H9 (cell line): ENCODE measurements around the gene KIF26B. TPM values are rescaled to one million over a fixed set of nuclear protein-coding genes. Genes with fewer than 3 reads are reported as not detected.

Experiments
- DNase-seq: peaks from one replicate; pipeline ENCODE4 v3.0.0-alpha.2; 2017
- H2AFZ ChIP-seq: one replicate; pipeline ENCODE4 v1.6.1; 2013; ENCODE audit warnings: mild to moderate bottlenecking, low read length, control low read depth, moderate library complexity
- H2AK5ac ChIP-seq: 2 replicates; pipeline ENCODE4 v1.6.1; 2013; ENCODE audit warnings: low read length, control low read depth, mixed read lengths; ENCODE audit not compliant: insufficient read length
- H2BK120ac ChIP-seq: one replicate; pipeline ENCODE4 v1.6.1; 2013; ENCODE audit warnings: low read depth, mild to moderate bottlenecking, low read length, control low read depth, inconsistent platforms; ENCODE audit not compliant: poor library complexity, severe bottlenecking
- H2BK12ac ChIP-seq: 2 replicates; pipeline ENCODE4 v1.6.1; 2013; ENCODE audit warnings: low read length, control low read depth, mixed read lengths, low read depth; ENCODE audit not compliant: insufficient read length
- H2BK15ac ChIP-seq: 2 replicates; pipeline ENCODE4 v1.6.1; 2013; ENCODE audit warnings: low read depth, low read length, control low read depth
- H2BK20ac ChIP-seq: one replicate; pipeline ENCODE4 v1.6.1; 2013; ENCODE audit warnings: low read depth, mild to moderate bottlenecking, low read length, control low read depth, inconsistent platforms; ENCODE audit not compliant: poor library complexity, severe bottlenecking
- H2BK5ac ChIP-seq: 2 replicates; pipeline ENCODE4 v1.6.1; 2013; ENCODE audit warnings: low read length, control low read depth, mixed read lengths; ENCODE audit not compliant: insufficient read length
- H3K14ac ChIP-seq: 2 replicates; pipeline ENCODE4 v1.6.1; 2013; ENCODE audit warnings: low read length, control low read depth; ENCODE audit not compliant: insufficient read depth
- H3K18ac ChIP-seq: 2 replicates; pipeline ENCODE4 v1.6.1; 2013; ENCODE audit warnings: low read depth, mild to moderate bottlenecking, mixed read lengths, low read length, control low read depth; ENCODE audit not compliant: insufficient read length
- H3K23ac ChIP-seq: 2 replicates; pipeline ENCODE4 v1.6.1; 2013; ENCODE audit warnings: low read length, control low read depth, mixed read lengths, low read depth; ENCODE audit not compliant: insufficient read length
- H3K23me2 ChIP-seq: 2 replicates; pipeline ENCODE4 v1.6.1; 2013; ENCODE audit warnings: low read depth, mild to moderate bottlenecking, mixed read lengths, low read length, control low read depth; ENCODE audit not compliant: insufficient read length, poor library complexity, severe bottlenecking
- H3K27ac ChIP-seq: 2 replicates; pipeline ENCODE4 v1.5.1; 2013; ENCODE audit warnings: low read length, control low read depth, mixed read lengths, low read depth; ENCODE audit not compliant: insufficient read length
- H3K27me3 ChIP-seq: 2 replicates; pipeline ENCODE4 v1.6.1; 2013; ENCODE audit warnings: low read length, control low read depth, inconsistent platforms; ENCODE audit not compliant: insufficient read depth
- H3K4ac ChIP-seq: 2 replicates; pipeline ENCODE4 v1.6.1; 2013; ENCODE audit warnings: low read depth, mild to moderate bottlenecking, control low read depth, inconsistent platforms, low read length, moderate library complexity
- H3K4me1 ChIP-seq: 2 replicates; pipeline ENCODE4 v1.6.1; 2013; ENCODE audit warnings: low read length, control low read depth, inconsistent platforms; ENCODE audit not compliant: insufficient read depth
- H3K4me2 ChIP-seq: 2 replicates; pipeline ENCODE4 v1.6.1; 2013; ENCODE audit warnings: low read length, control low read depth, mixed read lengths; ENCODE audit not compliant: insufficient read length, insufficient read depth
- H3K56ac ChIP-seq: 2 replicates; pipeline ENCODE4 v1.6.1; 2013; ENCODE audit warnings: low read depth, mild to moderate bottlenecking, mixed read lengths, low read length, control low read depth; ENCODE audit not compliant: insufficient read length
- H3K79me1 ChIP-seq: 2 replicates; pipeline ENCODE4 v1.6.1; 2013; ENCODE audit warnings: low read depth, mild to moderate bottlenecking, moderate library complexity, low read length, control low read depth, inconsistent platforms; ENCODE audit not compliant: insufficient read depth, poor library complexity, severe bottlenecking
- H3K79me2 ChIP-seq: 2 replicates; pipeline ENCODE4 v1.6.1; 2013; ENCODE audit warnings: low read length, control low read depth, inconsistent platforms; ENCODE audit not compliant: insufficient read depth
- H3K9ac ChIP-seq: 2 replicates; pipeline ENCODE4 v1.6.1; 2013; ENCODE audit warnings: low read length, control low read depth, mixed read lengths; ENCODE audit not compliant: insufficient read length; ENCODE audit errors: extremely low read depth
- H3K9me3 ChIP-seq: one replicate; pipeline ENCODE4 v1.6.1; 2013; ENCODE audit warnings: low read depth, low read length, inconsistent platforms; ENCODE audit not compliant: control insufficient read depth
- H3T11ph ChIP-seq: one replicate; pipeline ENCODE4 v1.6.1; 2013; ENCODE audit warnings: mild to moderate bottlenecking, low read length, control low read depth, inconsistent platforms
- H4K20me1 ChIP-seq: one replicate; pipeline ENCODE4 v1.6.1; 2013; ENCODE audit not compliant: control insufficient read depth, insufficient read length, insufficient read depth
- H4K5ac ChIP-seq: 2 replicates; pipeline ENCODE4 v1.6.1; 2013; ENCODE audit warnings: low read depth, mild to moderate bottlenecking, mixed read lengths, low read length, control low read depth; ENCODE audit not compliant: insufficient read length
- H4K8ac ChIP-seq: replicated peaks from 2 replicates; pipeline ENCODE4 v1.6.1; 2013; ENCODE audit warnings: low read length, control low read depth, mixed read lengths, low read depth; ENCODE audit not compliant: insufficient read length
- H4K91ac ChIP-seq: 2 replicates; pipeline ENCODE4 v1.6.1; 2013; ENCODE audit warnings: low read depth, mild to moderate bottlenecking, moderate library complexity, mixed read lengths, low read length, control low read depth; ENCODE audit not compliant: insufficient read length
- H3K27ac Mint-ChIP-seq, 3 experiments: 2 replicates in 2 of 3; 3 replicates in 1 of 3; pipeline ENCODE4 v1.8.0; 2020 to 2021; ENCODE audit warnings: mixed read lengths in 3 of 3, mild to moderate bottlenecking in 1 of 3, moderate library complexity in 1 of 3
- H3K27me3 Mint-ChIP-seq: 2 replicates; pipeline ENCODE4 v1.8.0; 2021; ENCODE audit warnings: low read depth, mild to moderate bottlenecking, moderate library complexity, mixed read lengths
- H3K36me3 Mint-ChIP-seq, 3 experiments: 2 replicates in 2 of 3; 3 replicates in 1 of 3; pipeline ENCODE4 v1.8.0; 2020 to 2021; ENCODE audit warnings: low read depth in 3 of 3, mixed read lengths in 3 of 3; ENCODE audit not compliant: insufficient read depth in 1 of 3
- H3K4me1 Mint-ChIP-seq, 2 experiments: 2 replicates each; pipeline ENCODE4 v1.8.0; 2020; ENCODE audit warnings: mixed read lengths in 2 of 2
- H3K4me3 Mint-ChIP-seq, 2 experiments: 2 replicates in 1 of 2; 3 replicates in 1 of 2; pipeline ENCODE4 v1.8.0; 2020 to 2021; ENCODE audit warnings: mild to moderate bottlenecking in 2 of 2, mixed read lengths in 2 of 2, moderate library complexity in 1 of 2
- H3K9me3 Mint-ChIP-seq, 2 experiments: 2 replicates in 1 of 2; 3 replicates in 1 of 2; pipeline ENCODE4 v1.8.0; 2020; ENCODE audit warnings: mild to moderate bottlenecking in 2 of 2, mixed read lengths in 2 of 2, moderate library complexity in 1 of 2
- CTCF ChIP-seq: fragments of 200-600 bp; sonication (generic); conservative IDR thresholded peaks from 3 replicates; pipeline ENCODE4 v1.8.0; 2021; ENCODE audit warnings: antibody characterized with exemption, mild to moderate bottlenecking
- WGBS: extraction: QIAGEN DNeasy Blood & Tissue Kit; methylation state at CpG from one replicate; pipeline ENCODE4 v1.1.7; 2013; ENCODE audit warnings: missing lambda C conversion rate, low lambda C conversion rate, mixed read lengths; ENCODE audit not compliant: insufficient read length; ENCODE audit errors: extremely low coverage; 5-methylcytosine and 5-hydroxymethylcytosine counted together
- total RNA-seq: library from RNA; stranded (reverse); gene quantifications from 2 replicates; pipeline ENCODE4 v1.2.1, GENCODE V29; 2021

Gene KIF26B
- total RNA-seq, 1 experiment from 2014 or later: 0.13 TPM

GRCh38 chr1:245698860-245699259 lies 544.1 kb downstream of the KIF26B start:
- no peak for TF ChIP-seq CTCF
- no peaks in the 10 kb centered on the region for H4K20me1 ChIP-seq
- H4K5ac ChIP-seq: no peak overlapping the region
- WGBS: no CpG with 5 or more reads among the region's 16 CpGs
- H4K91ac ChIP-seq: no peak overlapping the region
- H3K27ac ChIP-seq: no peak overlapping the region
- Mint-ChIP-seq H3K9me3 (no peaks in the 10 kb centered on the region; a peak in 1 of 5 replicates), H3K4me3 (no peak overlapping the region; a peak in 2 of 5 replicates), H3K36me3 (no peaks in the 10 kb centered on the region), H3K27ac (no peak overlapping the region), H3K27me3 (peaks cover 1% of the 10 kb centered on the region), H3K4me1 (no peaks in the 10 kb centered on the region)
- no peaks in the 10 kb centered on the region for H3K79me2 ChIP-seq
- H3K4me1 ChIP-seq: no peaks in the 10 kb centered on the region
- no peak overlapping the region for H3K4ac ChIP-seq
- H2BK20ac ChIP-seq: no peak overlapping the region
- no peaks in the 10 kb centered on the region for H3K23me2 ChIP-seq
- H4K8ac ChIP-seq: no peak overlapping the region
- no peak for DNase-seq
- no peak overlapping the region for H3K14ac ChIP-seq
- H2BK120ac ChIP-seq: no peak overlapping the region
- H3K23ac ChIP-seq: no peak overlapping the region
- H3T11ph ChIP-seq: no peak overlapping the region
- H3K9ac ChIP-seq: no peak overlapping the region
- no peak overlapping the region for H3K56ac ChIP-seq
- no peak overlapping the region for H2BK15ac ChIP-seq
- H3K4me2 ChIP-seq: no peak overlapping the region
- no peak overlapping the region for H2BK12ac ChIP-seq
- no peak overlapping the region for H2BK5ac ChIP-seq
- no peaks in the 10 kb centered on the region for H3K27me3 ChIP-seq
- no peaks in the 10 kb centered on the region for H3K79me1 ChIP-seq
- no peak overlapping the region for H2AK5ac ChIP-seq
- no peak overlapping the region for H2AFZ ChIP-seq
- H3K9me3 ChIP-seq: no peaks in the 10 kb centered on the region
- H3K18ac ChIP-seq: no peak overlapping the region
